Dermis blood vessel endothelial cell (primary cell): ENCODE measurements around the gene ANTKMT. TPM values are rescaled to one million over a fixed set of nuclear protein-coding genes. Genes with fewer than 3 reads are reported as not detected.

ENCODE experiments used
- DNase-seq: peaks from one replicate; pipeline ENCODE4 v3.0.0; 2010
- total RNA-seq: library from RNA; depleted of rRNA; stranded (reverse); fragments of >200 nt; gene quantifications from 2 replicates; pipeline ENCODE4 v1.2.3, GENCODE V29; 2014

Gene ANTKMT
- total RNA-seq, 1 donor from 2014 or later: 47.5 TPM

DNA sequence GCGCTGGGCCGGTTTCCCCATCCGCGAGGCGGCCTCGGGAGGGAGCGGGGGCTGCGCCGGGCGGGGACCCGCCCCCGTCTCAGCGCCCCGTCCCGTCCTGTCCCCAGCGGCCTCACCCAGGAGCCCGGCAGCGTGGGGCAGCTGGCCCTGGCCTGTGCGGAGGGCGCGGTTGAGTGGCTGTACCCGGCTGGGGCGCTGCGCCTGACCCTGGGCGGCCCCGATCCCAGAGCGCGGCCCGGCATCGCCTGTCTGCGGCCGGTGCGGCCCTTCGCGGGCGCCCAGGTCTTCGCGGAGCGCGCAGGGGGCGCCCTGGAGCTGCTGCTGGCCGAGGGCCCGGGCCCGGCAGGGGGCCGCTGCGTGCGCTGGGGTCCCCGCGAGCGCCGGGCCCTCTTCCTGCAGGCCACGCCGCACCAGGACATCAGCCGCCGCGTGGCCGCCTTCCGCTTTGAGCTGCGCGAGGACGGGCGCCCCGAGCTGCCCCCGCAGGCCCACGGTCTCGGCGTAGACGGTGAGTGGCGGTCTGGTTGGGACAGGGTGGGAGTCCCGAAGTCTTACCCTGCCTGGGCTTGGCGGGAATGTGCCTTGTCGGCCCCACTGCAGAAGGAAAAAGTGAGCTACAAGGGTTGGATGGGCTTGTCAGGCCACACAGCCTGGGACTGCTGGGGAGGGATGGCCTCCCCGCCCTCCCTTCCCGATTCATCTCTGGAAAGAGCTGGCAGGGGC lies 5.3 kb upstream of the ANTKMT start:
- peak; percentile 37 for DNase-seq

DNA sequence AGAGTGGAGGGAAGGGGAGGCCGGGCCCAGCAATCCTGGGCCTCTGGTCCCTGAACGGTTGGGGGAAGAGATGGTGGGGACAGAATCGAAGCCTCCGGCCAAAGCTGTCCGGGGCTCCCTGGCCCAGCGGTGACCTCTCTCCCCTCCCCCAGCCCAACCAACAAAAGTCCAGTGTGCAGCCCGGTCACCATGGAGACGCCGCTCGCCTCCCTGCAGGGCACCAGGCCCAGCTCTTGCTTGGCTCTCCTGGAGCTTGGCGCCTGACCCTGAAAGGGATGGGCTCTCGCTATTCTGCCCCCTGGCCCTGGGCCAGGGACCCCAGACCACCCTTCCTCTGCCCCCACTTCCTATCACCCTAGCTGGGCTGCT lies 4.8 kb upstream of the ANTKMT start:
- no peak for DNase-seq

DNA sequence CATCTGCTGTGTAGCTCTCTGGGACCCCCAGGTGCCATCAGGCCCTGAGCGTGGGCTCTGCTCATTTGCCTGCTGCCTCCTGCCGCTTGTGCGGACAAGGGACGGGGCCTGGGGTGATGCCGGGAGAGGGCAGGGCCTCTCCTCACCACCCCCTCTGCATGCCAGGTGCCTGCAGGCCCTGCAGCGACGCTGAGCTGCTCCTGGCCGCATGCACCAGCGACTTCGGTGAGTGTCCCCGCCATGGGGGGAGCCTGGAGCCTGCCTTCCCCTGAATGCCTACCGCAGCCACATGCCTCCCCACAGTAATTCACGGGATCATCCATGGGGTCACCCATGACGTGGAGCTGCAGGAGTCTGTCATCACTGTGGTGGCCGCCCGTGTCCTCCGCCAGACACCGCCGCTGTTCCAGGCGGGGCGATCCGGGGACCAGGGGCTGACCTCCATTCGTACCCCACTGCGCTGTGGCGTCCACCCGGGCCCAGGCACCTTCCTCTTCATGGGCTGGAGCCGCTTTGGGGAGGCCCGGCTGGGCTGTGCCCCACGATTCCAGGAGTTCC lies 4.1 kb upstream of the ANTKMT start:
- DNase-seq: no peak

DNA sequence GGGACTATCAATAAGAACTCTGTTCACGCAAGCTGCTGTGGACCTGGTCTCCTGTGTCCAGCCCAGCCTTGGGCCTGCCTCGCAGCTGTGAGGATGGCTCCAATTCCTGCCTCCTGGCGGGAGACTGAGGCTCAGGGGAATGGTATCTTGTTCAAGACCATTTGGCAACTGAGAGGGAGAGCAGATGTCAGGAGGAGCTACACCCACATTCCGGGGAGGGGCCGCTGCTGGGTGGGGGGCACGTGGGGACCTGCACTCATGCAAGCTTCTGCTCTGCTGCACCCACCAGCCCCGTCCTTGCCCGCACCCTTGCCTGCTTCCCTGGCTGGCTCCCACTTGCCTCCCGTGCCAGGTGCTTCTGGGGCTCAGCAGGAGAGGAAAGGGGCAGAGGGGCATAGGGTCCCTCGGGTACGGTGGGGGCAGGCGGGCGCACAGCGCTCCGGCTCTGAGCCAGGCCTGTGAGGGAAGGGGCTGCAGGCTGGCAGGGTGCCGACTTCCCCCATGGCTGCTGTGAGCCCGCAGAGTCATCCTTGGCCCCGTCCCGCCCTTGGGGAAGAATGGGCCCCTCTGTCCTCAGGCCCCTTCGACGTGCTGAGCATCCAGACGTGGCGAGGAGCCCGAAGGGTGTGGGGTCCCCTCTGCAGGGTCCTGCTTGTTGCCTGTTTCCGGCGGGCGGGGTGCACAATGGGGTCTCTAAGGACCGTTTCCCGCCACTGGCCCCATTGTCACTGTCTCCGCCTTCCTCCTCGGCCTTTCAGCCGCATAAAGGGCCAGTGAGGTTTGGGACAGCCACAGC lies 3.3 kb upstream of the ANTKMT start:
- DNase-seq: no peak

DNA sequence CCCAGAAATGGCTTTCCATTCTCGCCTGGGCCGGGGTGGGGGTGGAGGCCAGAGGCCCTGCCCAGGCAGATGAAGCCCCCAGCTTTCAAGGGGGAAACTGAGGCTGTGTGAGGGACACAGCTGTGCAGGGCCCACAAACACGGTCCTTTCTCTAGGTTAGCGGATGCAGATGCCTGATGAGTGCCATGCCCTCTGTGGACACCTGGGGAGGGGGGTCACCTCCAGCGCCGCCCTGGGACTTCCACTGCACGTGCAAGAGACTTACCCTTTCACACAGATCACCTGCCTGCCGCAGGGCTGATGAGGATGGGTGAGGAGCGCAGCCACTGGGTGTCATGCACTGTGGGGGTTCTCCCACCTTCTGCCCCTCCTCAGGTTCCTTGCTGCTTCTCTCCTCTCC lies 2.6 kb upstream of the ANTKMT start:
- DNase-seq: no peak

DNA sequence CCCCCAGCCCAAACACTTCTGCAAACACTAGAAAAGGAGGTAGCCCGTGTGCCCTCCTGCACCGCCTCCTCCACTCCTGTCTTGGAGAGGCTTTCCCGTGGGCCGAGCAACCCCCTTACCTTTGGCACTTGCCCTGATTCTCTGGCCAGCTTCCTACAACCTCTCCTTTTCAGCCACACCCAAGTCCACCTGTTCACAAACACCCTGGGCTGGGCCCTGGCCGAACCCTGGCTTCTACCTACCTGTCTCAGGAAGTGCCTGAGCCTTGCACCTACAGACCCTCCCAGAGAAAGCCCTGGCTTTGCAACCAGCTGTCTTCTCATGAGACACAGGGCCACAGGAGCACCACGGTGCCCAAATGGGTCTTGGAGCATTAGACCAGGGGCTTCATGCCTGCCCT lies 2.0 kb upstream of the ANTKMT start:
- DNase-seq: no peak

DNA sequence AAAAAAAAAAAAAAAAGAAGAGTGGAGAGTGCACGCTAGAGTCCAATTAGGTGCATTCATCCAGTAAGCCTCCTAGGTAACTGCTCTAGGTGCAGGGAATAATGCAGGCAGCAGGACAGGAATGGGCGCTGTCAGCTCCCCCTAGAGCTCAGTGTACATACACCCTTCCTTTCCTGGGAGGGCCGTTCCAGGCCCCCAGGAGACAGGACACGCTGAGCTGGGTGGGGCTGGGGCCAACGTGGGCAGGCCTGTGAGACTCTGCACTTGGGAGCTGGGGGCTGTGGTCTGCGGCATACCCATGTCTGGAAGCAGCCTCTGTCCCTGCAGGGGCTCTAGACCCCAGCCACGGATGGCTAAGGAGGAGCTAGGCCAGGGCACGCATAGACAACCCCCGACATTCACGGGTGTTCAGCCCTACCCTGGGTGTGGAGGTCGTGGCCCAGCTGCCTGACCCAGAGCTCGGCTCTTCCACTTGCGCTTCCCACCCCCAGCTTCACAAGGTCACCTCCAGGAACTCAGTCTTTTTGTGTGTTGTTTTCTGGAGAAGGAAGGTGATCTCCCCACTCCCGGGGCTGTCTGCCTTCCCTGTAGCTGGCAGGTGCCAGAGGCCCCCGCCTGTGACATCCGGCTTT lies 1.0 kb upstream of the ANTKMT start:
- DNase-seq: no peak

DNA sequence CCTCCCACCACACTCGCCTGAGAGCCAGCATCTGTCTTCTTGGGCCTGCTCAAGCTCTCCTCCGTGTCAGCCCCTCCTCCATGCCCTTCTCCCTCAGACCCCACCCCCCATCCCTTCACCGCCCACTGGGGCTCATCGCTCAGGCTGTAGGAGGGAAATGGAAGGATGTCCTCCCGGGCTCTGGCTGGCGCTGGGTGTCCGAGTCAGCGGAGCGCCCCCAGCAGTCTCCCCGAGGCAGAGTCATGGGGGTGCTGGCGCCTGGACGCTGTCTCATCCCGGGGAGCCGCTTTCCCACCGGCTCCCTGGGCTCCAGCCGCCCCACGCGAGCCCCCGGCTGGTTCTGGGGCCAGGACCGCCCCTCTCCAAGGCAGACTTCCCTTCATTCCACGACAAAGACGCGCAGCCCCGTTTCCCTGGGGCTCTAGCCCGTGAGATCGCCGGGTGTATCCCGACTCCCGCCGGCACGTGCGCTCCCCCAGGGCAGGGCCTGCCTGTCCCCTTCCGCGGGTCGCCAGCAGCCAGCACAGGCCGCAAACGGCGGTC lies 428 bp upstream of the ANTKMT start:
- peak; percentile 46 for DNase-seq

DNA sequence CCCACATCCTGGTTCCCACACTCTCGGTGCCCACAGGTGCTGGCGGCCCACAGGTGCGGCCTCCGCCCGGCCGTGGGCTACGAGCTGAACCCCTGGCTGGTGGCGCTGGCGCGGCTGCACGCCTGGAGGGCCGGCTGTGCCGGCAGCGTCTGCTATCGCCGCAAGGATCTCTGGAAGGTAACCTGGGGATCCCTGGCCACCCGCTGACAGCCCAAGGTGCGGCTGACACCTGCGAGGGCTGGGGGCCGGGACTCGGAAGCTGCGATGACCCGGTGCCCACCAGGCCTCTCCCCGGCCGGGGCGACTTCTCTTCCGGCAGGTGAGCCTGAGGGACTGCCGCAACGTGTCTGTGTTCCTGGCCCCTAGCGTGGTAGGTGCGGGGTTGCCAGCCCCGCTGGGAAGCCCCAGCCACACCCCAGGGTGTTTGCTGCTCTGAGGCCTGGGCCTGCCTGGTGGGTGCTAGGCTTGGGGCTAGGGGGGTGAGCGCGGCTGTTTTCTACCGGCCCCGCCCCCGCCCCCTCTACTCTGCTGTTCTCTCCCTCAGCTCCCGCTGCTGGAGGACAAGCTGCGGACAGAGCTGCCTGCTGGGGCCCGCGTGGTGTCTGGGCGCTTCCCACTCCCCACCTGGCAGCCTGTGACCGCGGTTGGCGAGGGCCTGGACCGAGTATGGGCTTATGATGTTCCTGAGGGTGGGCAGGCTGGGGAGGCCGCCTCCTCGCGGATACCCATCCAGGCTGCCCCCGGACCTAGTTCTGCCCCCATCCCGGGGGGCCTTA lies 1.0 kb downstream of the ANTKMT start:
- no peak for DNase-seq

DNA sequence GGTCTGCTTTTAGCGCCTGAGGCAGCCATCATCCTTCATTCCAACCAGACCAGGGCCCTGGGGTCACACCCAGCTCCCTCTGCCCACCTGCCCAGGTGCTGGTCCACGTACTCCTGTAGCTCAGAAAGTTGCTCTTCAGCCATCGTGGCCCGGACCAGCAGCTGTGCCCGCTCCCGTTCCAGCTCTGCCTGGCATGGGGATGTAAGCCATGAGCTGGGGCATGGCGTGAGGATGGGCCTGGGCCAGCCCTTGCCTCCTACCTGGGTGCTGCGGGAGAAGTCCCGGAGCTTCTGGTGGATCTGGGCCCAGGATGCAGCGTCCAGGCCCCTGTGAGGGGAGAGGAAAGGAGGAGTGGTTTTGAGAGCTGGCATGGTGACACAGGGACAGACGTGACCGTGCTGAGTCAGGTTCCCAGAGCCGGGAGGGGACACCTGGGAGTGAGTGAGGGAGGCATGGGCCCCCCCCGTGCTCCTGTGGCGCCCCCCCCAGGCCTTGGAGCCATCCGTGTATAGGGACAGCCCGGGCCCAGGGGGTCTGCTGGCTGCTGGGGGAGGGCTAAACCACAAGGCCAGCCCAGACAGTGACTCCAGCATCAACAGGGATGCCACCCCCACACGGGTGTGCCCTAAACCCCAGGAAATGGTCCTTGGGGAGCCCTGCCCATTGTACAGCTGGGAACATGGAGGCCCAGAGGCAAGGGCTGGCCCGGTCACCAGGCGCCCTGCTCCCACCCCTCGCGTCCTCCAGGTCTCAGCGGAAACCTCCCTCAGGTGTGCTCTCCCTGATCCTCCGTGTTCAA lies 2.1 kb downstream of the ANTKMT start:
- no peak for DNase-seq

DNA sequence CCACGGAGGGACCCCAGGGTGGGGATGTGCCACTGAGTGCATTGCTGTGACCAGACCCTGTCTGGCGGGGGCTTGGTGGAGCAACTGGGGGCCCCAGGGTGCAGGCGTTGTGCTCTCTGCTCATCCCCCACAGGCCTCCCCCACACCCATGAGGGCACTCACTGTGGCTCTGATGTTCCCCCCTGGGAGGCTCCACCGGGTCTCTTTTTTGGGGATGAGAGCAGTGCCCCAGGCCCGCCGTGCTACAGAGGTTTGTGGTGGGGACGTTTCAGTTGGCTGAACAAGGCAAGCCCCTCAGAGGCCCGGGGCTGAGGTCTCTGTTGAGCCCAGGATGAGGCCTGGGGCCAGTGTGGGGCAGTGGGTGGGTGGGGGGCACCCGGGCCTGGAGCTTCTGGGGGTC lies 2.7 kb downstream of the ANTKMT start:
- no peak for DNase-seq

DNA sequence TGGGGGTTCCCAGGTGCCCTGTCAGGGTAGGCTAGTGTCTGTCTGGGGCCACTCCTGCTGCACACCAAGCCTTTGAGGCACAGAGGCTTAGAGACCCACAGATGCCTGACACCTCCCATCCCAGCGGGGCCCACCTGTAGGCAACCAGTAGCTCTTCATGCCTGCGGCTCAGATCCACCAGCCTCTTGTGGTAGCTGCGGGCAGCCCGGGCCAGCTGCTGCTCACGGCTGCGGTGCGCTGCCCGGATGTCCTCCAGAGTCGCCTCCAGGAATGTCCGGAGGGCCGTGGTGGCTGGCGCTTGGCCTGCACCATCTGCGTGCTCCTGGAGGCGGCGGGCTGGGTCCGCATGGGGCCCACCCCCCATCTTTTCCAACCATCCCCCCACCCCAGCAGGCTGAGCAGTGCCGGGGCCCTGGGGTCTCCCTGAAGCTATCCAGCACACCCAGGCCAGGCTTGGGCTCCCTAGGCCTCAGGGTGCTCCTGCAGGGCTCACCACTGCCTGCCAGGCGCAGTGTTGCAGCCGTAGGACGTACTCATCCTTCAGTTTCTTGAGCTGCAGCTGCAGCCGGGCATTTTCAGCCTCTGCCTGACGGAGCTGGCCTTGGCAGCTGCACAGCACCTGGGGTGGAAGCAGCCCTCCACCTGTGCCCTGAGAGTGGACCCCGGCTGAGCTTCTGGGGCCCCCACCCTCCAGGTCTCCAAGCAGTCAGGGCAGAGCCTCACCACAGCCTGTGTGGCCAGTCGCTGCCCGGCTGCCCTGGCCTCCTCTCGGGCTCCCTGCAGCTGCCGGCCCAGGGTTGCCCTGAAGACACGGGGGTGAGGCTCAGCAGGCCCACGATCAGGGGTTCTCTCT lies 3.5 kb downstream of the ANTKMT start:
- DNase-seq: no peak

DNA sequence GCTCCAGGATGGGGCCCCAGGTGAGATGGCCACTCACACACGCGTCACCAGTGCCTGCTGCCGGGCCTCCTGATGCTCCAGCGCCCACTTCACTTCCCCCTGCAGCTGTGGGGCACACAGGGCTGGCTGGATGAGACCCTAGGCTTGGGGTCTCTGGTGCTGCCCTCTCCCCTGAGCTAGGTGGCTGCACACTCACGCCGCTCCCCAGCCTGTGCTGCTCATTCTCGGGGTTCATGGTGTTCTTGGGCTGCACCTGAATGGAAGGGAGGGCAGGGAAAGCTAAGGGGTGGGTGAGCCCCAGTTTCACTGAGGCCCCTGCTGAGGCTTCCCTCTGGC lies 4.1 kb downstream of the ANTKMT start:
- DNase-seq: no peak

DNA sequence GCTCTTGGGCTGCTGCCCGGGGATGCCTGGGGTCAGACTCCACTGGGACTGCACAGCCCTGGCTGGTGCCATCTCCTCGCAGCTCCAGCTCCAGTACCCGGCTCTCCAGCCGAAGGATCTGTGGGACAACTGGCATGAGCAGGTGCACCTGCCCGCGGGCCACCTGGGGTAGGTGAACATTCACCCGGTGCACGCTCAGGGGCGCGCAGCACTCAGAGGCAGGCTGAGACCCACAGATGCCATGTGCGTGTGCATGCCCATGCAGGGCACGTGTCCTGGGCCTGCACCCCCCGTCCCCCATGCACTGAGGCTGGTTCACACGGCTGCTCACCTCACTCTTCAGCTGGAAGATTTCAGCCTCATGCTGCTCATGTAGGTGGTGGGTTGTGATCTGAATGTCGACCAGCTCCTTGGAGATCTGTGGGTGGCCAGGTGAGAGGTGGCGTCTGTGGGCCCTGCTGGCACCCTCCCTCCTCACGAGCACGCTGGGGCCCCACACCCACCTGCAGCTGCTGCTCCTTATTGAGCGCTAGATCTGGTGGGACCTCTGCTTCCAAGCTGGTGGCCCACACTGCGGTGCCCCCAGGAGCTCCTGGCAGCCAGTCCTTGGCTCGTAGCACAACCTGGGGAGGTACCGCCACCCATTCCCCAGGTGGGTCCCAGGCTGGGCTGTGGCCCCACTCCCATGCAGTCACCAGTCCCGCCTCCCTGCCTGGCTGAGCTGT lies 4.7 kb downstream of the ANTKMT start:
- no peak for DNase-seq

DNA sequence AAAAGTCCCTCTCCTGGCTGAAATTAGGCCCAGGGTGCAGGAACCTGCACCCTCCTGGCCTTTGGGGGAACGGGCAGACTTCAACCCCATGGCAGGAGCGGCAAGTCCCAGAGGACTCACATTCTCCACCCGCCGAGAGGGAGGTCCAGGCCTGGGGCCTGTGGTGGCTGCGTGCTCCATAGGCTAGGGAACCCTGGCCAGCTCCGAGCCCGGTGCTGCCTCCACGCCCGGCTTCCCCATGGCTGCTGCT lies 5.2 kb downstream of the ANTKMT start:
- no peak for DNase-seq

DNA sequence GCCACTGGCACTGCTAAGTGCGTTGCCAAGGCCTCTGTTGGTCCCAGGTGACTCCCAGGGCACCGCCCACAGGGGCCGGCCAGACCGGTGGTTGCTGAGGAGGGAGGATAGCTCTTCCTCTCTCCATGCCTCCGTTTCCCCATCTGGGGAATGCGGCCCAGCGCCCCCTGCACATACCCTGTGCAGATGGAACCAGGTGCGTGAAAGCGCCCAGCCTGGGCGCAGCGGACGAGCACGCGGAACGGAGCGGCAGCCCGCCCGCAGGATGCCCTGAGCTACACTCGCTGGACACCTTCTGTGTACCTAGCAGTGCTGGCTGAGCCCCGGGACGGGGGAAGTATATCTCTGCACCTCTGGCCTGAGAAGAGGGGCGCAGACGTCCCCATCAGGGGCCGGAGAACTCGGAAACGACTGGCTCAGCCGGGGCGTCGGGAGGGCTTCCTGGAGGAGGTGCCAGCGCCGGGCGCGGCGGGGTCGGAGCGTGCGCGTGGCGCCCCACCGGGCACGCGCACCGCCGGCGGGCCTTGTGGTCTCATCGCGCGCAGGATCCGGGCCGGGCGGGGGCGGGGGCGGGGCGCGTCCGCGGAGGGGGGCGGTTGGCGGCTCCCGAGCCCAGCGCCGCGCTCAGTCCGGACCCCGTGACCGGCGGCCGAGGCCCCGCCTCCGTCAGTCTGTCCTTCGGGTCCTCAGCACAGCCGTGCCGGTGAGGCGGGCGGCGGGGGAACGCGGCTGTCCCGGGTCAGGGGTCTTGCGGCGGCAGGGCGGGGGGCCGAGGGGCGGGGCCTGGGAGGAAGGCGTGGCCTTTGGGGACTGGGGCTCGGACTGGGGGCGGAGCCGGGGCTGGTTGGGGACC lies 5.7 kb downstream of the ANTKMT start, which contains the start of the genes CCDC78 and HAGHL:
CCDC78 (minus strand) TSS at position 6 of the 853 bp plus-strand sequence. CDS start 76 bp downstream, outside the sequence.
HAGHL (plus strand) TSS at position 669 of the 853 bp plus-strand sequence. CDS start 404 bp downstream, outside the sequence.
- no peak for DNase-seq

DNA sequence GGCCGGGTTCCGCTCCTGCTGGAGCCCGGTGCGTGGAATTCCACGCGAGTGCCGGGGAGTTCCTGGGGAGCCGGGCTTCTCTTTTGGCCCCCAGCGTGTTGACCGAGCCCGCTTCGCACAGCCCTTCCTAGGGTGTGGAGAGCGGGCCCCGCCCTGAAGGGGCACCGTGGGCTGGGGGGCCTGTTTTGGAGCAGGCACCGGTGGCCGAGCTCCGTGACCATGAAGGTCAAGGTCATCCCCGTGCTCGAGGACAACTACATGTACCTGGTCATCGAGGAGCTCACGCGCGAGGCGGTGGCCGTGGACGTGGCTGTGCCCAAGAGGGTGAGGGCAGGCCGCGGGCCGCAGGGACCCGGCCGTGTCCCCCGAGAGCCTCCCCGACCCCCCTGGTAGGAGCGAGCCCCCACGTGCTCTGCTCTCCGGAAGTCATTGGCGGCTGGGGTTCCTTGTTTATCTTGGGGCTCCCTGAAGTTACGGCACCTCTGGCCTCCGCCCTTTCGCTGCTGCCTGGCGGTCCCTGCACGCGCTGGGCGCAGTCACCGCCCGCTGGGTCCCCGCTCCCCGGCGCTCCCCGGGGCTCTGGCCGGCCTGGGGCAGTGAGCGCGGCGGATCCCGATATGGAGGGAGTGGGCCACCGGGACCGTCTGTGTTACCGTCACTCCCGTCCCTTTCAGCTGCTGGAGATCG lies 6.5 kb downstream of the ANTKMT start:
- no peak for DNase-seq

DNA sequence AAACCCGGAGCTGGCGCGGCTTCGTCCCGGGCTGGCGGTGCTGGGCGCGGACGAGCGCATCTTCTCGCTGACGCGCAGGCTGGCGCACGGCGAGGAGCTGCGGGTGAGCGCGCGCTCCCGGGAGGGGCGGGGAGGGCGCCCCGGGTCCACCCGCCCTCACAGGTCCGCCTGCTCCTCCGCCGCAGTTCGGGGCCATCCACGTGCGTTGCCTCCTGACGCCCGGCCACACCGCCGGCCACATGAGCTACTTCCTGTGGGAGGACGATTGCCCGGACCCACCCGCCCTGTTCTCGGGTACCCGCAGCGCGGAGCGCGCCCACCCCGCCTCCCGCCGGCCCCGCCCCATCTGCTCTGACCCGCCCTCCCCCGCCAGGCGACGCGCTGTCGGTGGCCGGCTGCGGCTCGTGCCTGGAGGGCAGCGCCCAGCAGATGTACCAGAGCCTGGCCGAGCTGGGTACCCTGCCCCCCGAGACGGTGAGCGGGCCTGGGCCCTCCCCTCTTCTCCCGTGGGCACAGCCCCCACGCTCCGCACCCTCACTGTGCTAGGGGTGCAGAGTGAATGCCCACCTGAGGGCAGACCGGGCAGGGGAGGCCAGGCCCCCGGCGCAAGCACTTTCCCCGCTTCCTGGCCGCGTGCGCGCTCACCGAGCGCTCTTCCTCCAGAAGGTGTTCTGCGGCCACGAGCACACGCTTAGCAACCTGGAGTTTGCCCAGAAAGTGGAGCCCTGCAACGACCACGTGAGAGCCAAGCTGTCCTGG lies 7.4 kb downstream of the ANTKMT start:
- peak; percentile 49 for DNase-seq
